ENCODE data around the gene LUZP1.

LUZP1 gene

DNA sequence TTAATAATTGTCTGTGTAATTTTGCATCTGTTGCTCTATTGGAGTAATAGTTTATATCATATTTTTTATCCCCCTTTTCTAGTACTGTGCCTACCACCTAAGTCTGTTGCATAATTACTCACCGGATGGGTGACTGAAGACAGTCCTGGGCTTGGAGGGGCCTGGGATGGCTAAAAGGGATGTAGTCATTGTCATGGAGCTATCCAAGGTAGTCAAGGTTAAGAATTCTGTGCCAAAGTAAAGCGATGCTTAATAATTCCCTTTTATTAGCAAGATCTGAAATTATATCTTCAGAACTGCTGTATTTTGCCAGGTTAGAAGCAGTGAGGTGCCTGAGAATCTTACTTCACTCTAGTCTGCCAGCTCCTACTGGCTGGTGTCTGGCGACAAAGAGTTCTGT lies 87.8 kb downstream of the LUZP1 start:
- DNase-seq, result no peak

DNA sequence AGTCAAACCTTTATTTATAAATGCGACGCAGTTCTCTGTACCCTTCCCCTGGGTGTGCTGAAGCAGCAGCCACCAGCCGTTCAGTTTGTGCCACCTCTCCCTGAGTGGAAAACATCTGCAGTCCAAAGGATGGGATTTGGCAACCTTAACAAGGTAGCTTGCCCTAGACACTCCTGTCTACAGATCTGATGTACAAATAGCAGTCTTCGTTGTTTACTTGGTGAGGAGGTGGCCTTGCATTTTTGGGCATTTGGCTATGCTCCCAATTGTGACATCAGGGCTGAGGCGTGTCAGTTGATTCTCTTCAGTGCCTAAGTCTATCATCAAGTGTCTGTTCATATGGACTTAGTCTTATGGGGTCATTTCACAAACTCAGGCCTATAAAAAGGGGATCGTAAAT lies 89.6 kb downstream of the LUZP1 start:
- DNase-seq, result no peak

DNA sequence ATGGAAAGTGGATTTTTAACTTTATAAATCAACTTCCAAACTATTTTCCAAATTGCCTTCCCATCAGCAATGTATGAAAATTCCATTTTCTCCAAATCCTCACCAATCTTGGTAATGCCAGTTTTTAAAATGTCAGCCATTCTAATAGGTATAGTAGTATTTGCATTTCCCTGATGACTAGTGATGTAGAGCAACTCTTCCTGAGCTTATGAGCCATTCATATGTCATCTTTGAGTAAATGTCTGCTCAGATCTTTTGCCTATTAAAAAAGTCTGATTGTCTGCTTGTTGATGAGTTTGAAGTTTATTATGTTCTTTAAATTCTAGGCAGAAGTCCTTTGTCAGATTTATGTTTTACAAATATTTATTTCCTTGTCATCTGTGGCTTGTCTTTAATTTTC lies 94.6 kb downstream of the LUZP1 start:
- no peak for DNase-seq

DNA sequence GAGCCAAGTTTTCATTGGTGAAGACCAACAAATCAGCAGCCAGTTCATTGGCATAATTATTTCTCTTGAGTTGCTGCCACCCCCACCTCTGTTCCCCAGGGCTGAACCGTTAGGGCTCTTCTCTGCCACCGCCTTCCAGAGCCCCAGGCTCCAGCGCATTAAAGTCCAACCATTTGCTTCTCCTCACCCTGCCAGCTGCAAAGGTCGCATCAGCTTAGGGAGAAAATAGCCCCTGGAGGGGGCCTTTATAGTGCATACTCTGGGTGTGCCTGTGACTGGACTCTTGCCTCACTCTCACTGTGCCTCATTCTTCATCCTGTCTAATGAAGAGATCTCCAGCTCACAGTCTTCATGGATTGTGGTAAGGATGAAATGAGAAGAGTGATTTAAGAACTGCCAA lies 99.0 kb downstream of the LUZP1 start:
- no peak for DNase-seq

DNA sequence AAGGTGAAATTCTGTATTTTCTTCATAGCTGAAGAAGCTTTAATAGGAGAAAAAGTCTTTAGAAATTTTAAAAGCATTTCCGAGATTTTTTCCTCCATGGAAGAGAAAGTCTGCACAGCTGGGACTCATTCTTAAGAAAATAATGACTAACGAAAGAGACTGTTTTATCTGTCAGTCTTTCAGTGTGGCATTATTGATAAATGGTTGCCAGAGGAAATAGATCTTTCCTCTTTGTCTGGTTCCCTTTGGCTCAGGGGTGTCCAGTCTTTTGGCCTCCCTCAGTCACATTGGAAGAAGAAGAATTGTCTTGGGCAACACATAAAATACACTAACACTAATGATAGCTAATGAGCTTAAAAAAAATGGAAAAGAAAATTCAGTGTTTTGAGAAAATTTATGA lies 99.5 kb downstream of the LUZP1 start:
- no peak for DNase-seq

DNA sequence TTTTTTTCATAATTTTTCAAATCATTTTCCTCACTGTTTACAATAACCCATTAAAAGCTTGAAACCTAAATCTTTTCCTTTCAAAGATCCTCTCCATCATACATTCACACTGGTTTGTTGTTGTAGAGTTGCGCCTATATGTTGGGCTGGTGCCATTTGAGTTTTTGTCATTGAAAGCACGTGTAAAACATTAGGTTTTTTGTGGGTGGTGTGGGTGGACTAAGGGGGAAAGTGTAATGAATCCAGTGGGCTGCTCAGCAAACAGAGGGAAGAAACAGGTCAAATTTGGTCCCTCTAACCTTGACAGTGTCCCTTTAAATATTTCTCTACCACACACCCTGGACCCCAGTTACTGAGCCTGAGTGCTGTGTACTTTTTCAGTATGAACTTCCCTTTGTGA lies 102.6 kb downstream of the LUZP1 start:
- no peak for DNase-seq

DNA sequence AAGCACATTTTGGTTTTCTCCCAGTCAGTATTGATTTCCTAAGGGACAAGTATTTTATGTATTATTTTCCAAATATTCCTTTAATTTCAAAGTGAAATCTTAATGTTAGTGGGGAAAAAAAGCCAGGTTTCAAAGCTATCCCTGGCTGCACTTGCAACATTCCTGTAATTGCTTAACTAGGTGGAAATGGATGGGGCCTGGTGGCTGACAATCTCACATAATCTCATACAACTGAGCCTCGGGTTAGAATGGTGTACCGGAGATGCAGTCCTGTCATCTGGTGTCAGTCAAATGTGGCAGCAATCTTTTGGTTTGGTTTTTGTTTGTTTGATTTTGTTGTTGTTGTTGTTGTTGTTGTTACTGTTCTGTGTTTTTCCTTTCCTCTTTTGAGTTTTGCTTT lies 103.3 kb downstream of the LUZP1 start:
- DNase-seq, result no peak

DNA sequence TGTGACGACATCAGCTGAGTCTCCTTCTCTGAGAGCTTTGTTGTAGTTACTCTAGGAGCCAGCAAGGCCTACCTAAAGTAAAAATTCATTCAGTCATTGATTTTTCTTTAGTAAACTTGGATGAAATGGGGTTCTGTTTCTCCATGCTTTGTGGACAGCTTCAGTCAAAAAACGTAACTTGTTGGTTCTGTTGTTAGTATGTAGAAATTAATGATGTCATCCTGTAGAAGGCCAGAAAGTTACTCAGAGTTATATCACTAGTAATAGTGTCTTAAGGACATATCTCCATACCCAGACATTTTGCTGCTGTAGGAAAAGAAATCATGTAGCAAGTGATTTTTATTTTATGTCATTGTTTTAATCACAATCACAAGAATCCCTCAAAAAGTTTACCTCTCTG lies 106.4 kb downstream of the LUZP1 start:
- DNase-seq, result no peak

DNA sequence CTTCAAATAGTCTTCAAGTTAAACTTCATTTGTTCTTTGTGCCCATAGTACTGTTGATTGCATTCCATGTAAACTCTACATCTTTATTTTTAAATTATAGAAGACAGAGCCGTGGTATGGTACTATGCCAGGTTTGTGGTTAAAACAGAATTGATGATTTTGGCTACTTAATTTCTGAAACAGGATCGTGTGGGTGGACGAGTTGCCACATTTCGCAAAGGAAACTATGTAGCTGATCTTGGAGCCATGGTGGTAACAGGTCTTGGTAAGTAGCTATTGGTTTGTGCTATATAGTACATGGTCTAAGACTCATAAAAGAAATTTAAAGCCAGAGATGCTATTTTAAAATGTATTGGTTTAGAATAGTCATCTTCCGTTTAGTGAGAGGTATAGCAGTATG lies 111.4 kb downstream of the LUZP1 start:
- no peak for DNase-seq

DNA sequence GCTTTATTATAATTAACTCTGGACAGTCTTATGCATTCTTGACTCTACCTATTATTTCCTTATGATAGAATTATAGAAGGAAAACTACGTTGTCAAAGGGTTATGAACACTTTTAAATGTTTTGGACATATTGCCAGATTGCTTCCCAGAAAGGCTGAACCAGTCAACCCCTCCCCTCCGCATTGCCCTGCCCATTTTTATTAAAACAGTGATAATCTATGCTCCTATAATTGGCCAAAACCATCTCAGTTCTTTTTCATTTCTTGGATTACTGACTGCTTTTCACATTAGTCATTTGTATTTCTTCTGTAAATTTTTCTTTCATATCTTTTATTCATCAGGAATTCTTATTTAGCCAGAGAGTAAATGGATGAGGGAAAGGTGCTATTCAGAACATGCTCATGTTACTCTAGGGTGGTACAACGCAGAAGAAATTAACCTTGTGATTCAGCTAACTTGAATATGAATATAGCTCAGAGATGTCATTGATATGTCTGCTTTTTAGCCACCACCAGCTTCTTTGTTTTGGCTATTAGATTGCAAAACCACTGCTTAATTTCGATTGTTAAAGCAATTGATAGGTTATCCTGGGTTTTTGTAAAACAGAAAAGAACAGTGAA lies 117.3 kb downstream of the LUZP1 start:
- DNase-seq, result no peak

DNA sequence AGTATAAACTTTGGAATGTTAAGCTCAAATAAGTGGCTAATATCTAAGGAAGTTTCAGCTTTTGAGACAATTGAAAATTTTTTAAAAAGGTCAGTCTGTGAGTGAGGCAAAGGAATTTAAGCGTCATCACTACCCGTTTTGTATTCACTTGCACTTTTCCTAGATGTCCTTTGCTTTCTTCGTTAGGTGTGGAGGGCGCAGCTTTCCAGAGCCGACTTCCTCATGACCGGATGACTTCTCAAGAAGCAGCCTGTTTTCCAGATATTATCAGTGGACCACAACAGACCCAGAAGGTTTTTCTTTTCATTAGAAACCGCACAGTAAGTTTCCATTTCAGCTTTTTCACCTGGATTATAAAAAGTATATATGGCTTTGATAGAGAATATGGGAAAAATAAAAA lies 118.5 kb downstream of the LUZP1 start:
- DNase-seq, result no peak

DNA sequence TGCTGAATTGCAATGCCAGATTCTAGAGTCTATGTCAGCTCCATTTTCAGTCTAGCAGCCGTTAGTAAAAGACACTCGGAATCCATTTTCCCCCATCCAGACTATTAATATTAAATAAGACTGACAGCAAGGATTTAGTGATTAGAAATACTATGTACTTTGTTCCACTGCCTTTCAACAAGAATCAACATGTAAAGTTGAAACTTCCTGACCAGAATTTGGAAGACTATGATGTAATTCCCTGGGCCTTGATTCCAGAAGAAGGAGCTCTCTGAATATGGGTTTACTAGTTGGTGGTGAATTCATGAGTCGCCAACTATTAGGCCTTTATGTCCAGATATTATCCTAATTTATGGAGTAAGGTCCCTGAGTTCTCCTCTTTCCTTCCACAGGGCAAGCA lies 124.6 kb downstream of the LUZP1 start:
- DNase-seq, result no peak

DNA sequence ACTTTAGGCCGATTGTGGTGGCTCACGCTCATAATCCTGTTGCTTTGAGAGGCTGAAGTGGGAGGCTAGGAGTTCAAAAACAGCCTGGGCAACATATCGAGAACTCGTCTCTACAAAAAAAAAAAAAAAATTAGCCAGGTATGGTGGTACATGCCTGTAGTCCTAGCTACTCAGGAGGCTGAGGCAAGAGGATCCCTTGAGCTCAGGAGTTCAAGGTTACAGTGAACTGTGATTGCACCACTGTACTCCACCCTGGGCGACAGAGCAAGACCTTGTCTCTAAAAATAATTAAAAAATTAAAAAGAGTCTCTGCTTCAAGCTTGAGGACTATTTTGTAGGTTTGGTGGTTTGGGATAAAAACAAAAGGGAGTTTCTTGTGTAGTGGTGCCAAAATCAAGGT lies 128.1 kb downstream of the LUZP1 start:
- DNase-seq, result no peak

DNA sequence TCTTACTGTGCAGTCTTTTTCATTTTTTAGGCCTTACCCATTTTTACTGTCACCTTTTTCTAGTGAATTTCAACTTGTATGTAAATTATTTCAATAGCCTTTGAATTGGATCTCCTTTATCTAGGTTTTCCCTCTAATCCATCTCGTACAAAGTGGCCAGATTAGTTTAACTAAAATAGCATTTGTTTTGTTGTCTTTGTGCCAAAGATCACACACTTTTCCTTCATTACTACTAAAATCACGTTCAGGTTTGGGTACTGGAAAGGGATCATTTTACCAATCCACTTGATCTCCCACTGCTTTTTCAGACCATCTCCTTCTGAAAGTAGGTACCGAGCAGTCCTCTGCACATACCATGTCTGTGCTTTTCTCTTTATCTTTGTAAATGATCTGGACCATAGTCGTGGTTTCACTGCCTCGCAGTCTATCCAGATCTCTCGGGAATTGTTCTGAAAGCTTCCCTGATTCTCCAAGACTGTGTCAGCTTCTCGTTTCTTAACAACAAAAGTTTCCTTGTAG lies 129.3 kb downstream of the LUZP1 start:
- no peak for DNase-seq

DNA sequence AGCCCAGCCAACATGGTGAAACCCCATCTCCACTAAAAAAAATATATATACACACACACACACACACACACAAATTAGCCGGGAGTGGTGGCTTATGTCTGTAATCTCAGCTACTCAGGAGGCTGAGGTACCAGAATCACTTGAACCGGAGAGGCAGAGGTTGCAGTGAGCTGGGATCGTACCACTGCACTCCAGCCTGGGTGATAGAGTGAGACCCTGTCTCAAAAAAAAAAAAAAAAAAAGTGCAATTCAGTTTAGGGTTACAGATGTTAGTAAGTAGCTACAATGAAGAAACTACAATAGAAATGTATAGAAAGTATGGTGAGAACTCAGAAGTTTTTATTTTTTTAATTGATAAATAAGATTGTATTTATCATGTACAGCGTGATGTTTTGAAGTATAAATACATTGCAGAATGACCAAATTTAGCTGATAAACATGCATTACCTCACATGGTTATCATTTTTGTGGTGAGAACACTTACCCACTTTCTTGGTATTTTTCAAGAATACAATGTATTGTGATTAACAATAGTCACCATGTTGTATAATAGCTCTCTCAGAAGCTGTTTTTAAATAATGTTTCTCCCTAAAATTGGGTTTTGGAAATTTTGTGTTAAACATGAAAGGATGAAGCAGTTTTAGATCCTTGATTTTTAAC lies 131.4 kb downstream of the LUZP1 start:
- DNase-seq, result no peak

DNA sequence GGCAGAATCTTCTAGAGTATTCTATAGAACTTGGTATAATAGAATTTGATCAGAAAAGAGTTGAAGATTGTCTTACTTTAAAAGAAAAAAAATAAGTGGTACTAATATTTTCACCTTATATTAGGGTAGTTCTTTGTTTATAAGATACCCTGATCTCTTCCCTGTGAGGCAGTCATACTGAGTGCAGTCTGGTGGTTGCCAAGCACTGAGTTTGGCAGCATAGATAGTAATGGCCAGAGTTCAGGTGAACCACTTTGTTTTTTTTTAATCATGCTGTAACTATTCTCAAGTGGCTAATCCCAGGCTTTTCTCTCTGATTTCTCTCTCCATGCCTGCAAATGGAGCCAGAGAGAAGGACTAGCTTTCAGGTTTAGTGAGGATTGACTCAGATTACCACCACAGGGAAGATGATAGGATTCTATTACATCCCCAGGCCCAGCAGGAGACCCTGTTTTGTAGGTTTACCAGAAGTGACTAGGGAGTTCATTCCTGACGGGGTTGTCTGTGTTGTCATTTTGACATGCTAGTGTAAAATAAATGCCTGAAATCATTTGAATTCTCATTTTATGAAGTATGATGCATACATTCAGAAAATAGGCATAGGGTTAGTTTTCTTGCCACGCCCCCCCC lies 132.7 kb downstream of the LUZP1 start:
- no peak for DNase-seq
